H1 (cell line): Measurements from ENCODE around the gene GPSM1. TPM values are rescaled to one million over a fixed set of nuclear protein-coding genes. Genes with fewer than 3 reads are reported as not detected.

Experiments
- CTCF ChIA-PET: fragments of 300-600 bp; sonication (Branson Sonifier 250); formaldehyde crosslinking; loops from one replicate; lab custom pipeline; 2021; ENCODE audit not compliant: partially characterized antibody; lab: Charles Lee
- POLR2A ChIA-PET: fragments of 300-600 bp; sonication (Branson Sonifier 250); formaldehyde crosslinking; loops from one replicate; lab custom pipeline; 2021; ENCODE audit warnings: inconsistent platforms; ENCODE audit not compliant: partially characterized antibody; lab: Charles Lee
- DNase-seq, 2 experiments: peaks; one replicate each; pipeline versions ENCODE4 v3.0.0 to v3.0.0-alpha.2; 2010 to 2022; ENCODE audit warnings: low spot score in 2 of 2, low read depth in 1 of 2, mixed read lengths in 1 of 2
- FAIRE-seq: peaks from 2 replicates; lab custom pipeline; 2011; peaks lifted over from hg19 to GRCh38; lab: Jason Lieb, UNC
- H2AFZ ChIP-seq: 2 replicates; pipeline ENCODE4 v1.8.1; 2012; ENCODE audit warnings: low read length, inconsistent platforms
- H2AK5ac ChIP-seq: 2 replicates; pipeline ENCODE4 v1.6.1; 2013; ENCODE audit warnings: low read depth, low read length
- H2BK120ac ChIP-seq: replicated peaks from 2 replicates; pipeline ENCODE3; 2013; ENCODE audit warnings: low read depth, low read length, inconsistent platforms
- H2BK12ac ChIP-seq: 2 replicates; pipeline ENCODE4 v1.6.1; 2013; ENCODE audit warnings: low read depth, low read length
- H2BK15ac ChIP-seq: 2 replicates; pipeline ENCODE4 v1.6.1; 2013; ENCODE audit warnings: low read length
- H2BK20ac ChIP-seq: 2 replicates; pipeline ENCODE4 v1.6.1; 2013; ENCODE audit warnings: low read length
- H2BK5ac ChIP-seq: 2 replicates; pipeline ENCODE4 v1.6.1; 2013; ENCODE audit warnings: low read depth, low read length
- H3K14ac ChIP-seq: 2 replicates; pipeline ENCODE4 v1.6.1; 2013; ENCODE audit warnings: inconsistent platforms; ENCODE audit not compliant: insufficient read length
- H3K18ac ChIP-seq: 2 replicates; pipeline ENCODE4 v1.6.1; 2013; ENCODE audit warnings: low read length; ENCODE audit errors: extremely low read depth
- H3K23ac ChIP-seq: 2 replicates; pipeline ENCODE4 v1.6.1; 2013; ENCODE audit warnings: inconsistent platforms; ENCODE audit not compliant: insufficient read length
- H3K23me2 ChIP-seq: 2 replicates; pipeline ENCODE4 v1.6.1; 2013; ENCODE audit warnings: low read depth, low read length
- H3K27ac ChIP-seq: 2 replicates; pipeline ENCODE4 v1.6.1; 2011; ENCODE audit warnings: low read depth, low read length, inconsistent platforms
- H3K27me3 ChIP-seq, 4 experiments: replicated peaks in 1 of 4; 1 replicate in 1 of 4; 2 replicates in 3 of 4; pipeline versions ENCODE4 v1.6.1 to v1.8.1; 2011 to 2013; ENCODE audit warnings: low read length in 3 of 4, mild to moderate bottlenecking in 3 of 4, inconsistent platforms in 2 of 4, mixed read lengths in 2 of 4, moderate library complexity in 1 of 4; ENCODE audit not compliant: control insufficient read depth in 3 of 4, insufficient read depth in 3 of 4; ENCODE audit errors: extremely low read depth in 1 of 4
- H3K36me3 ChIP-seq, 4 experiments: 2 replicates each; pipeline versions ENCODE4 v1.6.1 to v1.8.1; 2011 to 2013; ENCODE audit warnings: mild to moderate bottlenecking in 4 of 4, low read length in 3 of 4, moderate library complexity in 2 of 4, control low read depth in 1 of 4, inconsistent platforms in 1 of 4; ENCODE audit not compliant: insufficient read depth in 4 of 4, control insufficient read depth in 2 of 4
- H3K4ac ChIP-seq: replicated peaks from 2 replicates; pipeline ENCODE3; 2013; ENCODE audit warnings: low read length, low read depth, mixed read lengths, inconsistent platforms; ENCODE audit not compliant: insufficient read length
- H3K4me1 ChIP-seq, 4 experiments: replicated peaks in 1 of 4; 1 replicate in 1 of 4; 2 replicates in 3 of 4; pipeline versions ENCODE4 v1.6.1 to v1.8.1; 2011 to 2013; ENCODE audit warnings: low read length in 3 of 4, inconsistent platforms in 2 of 4, mixed read lengths in 1 of 4; ENCODE audit not compliant: insufficient read depth in 4 of 4, control insufficient read depth in 3 of 4
- H3K4me2 ChIP-seq, 2 experiments: 2 replicates each; pipeline versions ENCODE4 v1.6.1 to v1.8.1; 2011 to 2013; ENCODE audit warnings: low read depth in 2 of 2, low read length in 2 of 2, control low read depth in 1 of 2, inconsistent platforms in 1 of 2, mild to moderate bottlenecking in 1 of 2; ENCODE audit not compliant: insufficient read depth in 1 of 2
- H3K4me3 ChIP-seq, 4 experiments: fragments of 200-600, 300-600 bp in 1 of 4; sonication (generic), shearing (Covaris generic), sonication (Bioruptor Twin) in 1 of 4; 2 replicates each; pipeline versions ENCODE4 v1.5.1 to v1.8.1; 2011 to 2016; ENCODE audit warnings: low read length in 4 of 4, low read depth in 3 of 4, control low read depth in 2 of 4, inconsistent platforms in 2 of 4, mild to moderate bottlenecking in 2 of 4, mixed read lengths in 1 of 4, moderate library complexity in 1 of 4; ENCODE audit not compliant: insufficient read depth in 2 of 4; ENCODE audit errors: extremely low read depth in 1 of 4
- H3K56ac ChIP-seq: replicated peaks from 2 replicates; pipeline ENCODE3; 2013; ENCODE audit warnings: low read depth, mild to moderate bottlenecking, mixed read lengths, low read length, inconsistent platforms; ENCODE audit not compliant: insufficient read length
- H3K79me1 ChIP-seq: 2 replicates; pipeline ENCODE4 v1.6.1; 2013; ENCODE audit warnings: low read depth, low read length, control low read depth
- H3K79me2 ChIP-seq, 2 experiments: 2 replicates each; pipeline versions ENCODE4 v1.6.1 to v1.8.1; 2012 to 2013; ENCODE audit warnings: low read length in 2 of 2, mild to moderate bottlenecking in 2 of 2, inconsistent platforms in 1 of 2; ENCODE audit not compliant: insufficient read depth in 2 of 2, control insufficient read depth in 1 of 2
- H3K9ac ChIP-seq, 4 experiments: replicated peaks in 1 of 4; 1 replicate in 1 of 4; 2 replicates in 3 of 4; pipeline versions ENCODE4 v1.6.1 to v1.8.1; 2011 to 2013; ENCODE audit warnings: low read depth in 3 of 4, low read length in 3 of 4, control low read depth in 2 of 4, mild to moderate bottlenecking in 2 of 4, moderate library complexity in 2 of 4, inconsistent platforms in 1 of 4; ENCODE audit errors: extremely low read depth in 1 of 4
- H3K9me3 ChIP-seq, 2 experiments: 2 replicates each; pipeline versions ENCODE4 v1.6.1 to v1.8.1; 2012 to 2013; ENCODE audit warnings: mild to moderate bottlenecking in 2 of 2, moderate library complexity in 2 of 2, control low read depth in 1 of 2, inconsistent platforms in 1 of 2, low read depth in 1 of 2, low read length in 1 of 2, mixed read lengths in 1 of 2; ENCODE audit not compliant: insufficient read depth in 2 of 2
- H4K20me1 ChIP-seq, 2 experiments: replicated peaks in 1 of 2; 2 replicates each; pipeline versions ENCODE3 to v1.8.1; 2011 to 2013; ENCODE audit warnings: inconsistent platforms in 2 of 2, low read length in 2 of 2, mild to moderate bottlenecking in 1 of 2; ENCODE audit not compliant: insufficient read depth in 2 of 2, control insufficient read depth in 1 of 2
- H4K5ac ChIP-seq: 2 replicates; pipeline ENCODE4 v1.6.1; 2013; ENCODE audit warnings: low read length, low read depth, mixed read lengths, inconsistent platforms; ENCODE audit not compliant: insufficient read length
- H4K8ac ChIP-seq: 2 replicates; pipeline ENCODE4 v1.8.0; 2013; ENCODE audit warnings: mild to moderate bottlenecking, moderate library complexity, low read length, inconsistent platforms; ENCODE audit not compliant: insufficient read depth; ENCODE audit errors: extremely low read depth
- H4K91ac ChIP-seq: replicated peaks from 2 replicates; pipeline ENCODE3; 2013; ENCODE audit warnings: low read length, mixed read lengths, inconsistent platforms; ENCODE audit not compliant: insufficient read length
- YY1 ChIP-seq: IDR thresholded peaks from 2 replicates; pipeline ENCODE4 v1.6.1; 2011; ENCODE audit warnings: low read depth, mild to moderate bottlenecking, low read length
- WGBS, 2 experiments: shearing (Covaris generic) in 1 of 2; methylation state at CpG; one replicate each; pipeline versions ENCODE4 v1.1.6 to v1.1.7; 2013 to 2015; ENCODE audit warnings: low lambda C conversion rate in 2 of 2, mixed read lengths in 2 of 2, inconsistent platforms in 1 of 2, low coverage in 1 of 2, missing lambda C conversion rate in 1 of 2; ENCODE audit not compliant: insufficient replicate concordance in 2 of 2, insufficient coverage in 1 of 2, insufficient read length in 1 of 2; ENCODE audit errors: extremely low coverage in 1 of 2, missing lambda C conversion rate in 1 of 2; 5-methylcytosine and 5-hydroxymethylcytosine counted together
- polyA plus RNA-seq, 7 experiments: library from polyadenylated mRNA; depleted of rRNA in 3 of 7; stranded (reverse) in 5 of 7; unstranded in 2 of 7; fragments of >200 nt in 5 of 7; fragments of 200-250 nt in 2 of 7; gene quantifications; 1 replicate in 5 of 7; 2 replicates in 1 of 7; 4 replicates in 1 of 7; pipeline versions ENCODE4 v1.2.1 to v1.2.3, GENCODE V29; 2011 to 2013; ENCODE audit warnings: missing spikeins in 2 of 7, mixed read lengths in 2 of 7
- total RNA-seq: library from RNA; stranded (reverse); fragmentation: NEBNext Ultra II Directional; extraction: Animal tissue kit (Norgen Biotek cat#: 25700); gene quantifications from 2 replicates; pipeline ENCODE4 v1.2.1, GENCODE V29; 2021

Gene GPSM1
- total and polyA plus RNA-seq, 2 of the 8 experiments (the other 6 are each of a cell fraction or from before 2014, with no cell fraction given) = 12.8 to 18.0 TPM

DNA sequence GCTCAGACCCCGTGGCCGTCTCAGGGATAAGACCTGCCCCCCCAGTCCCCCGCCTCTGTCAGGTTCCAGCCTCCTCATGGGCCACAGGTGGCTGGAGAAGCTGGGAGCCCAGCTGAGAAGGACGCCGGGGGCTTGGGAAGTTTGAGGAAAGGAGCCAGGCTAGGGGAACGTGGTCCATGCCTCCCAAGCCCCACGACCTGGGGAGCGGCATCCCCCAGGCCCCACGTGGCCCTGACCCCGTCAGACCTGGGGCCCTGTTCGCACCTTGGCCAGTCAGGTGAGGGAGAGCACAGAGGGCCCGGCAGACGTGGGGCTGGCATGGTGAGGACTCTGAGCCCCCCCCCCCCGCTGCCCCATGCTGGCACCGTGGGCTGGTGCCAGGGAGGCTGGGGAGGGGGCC is 3.7 kb downstream of the GPSM1 start:
- Histone ChIP-seq H3K79me2 (no peaks in the 10 kb centered on the region), H3K9me3 (no peaks in the 10 kb centered on the region), H2BK120ac (no peak overlapping the region), H4K20me1 (peaks cover 0 to 8% of the 10 kb centered on the region in 2 experiments), H3K23ac (no peak overlapping the region), H4K8ac (peak overlapping the region; percentile 69), H3K4ac (no peak overlapping the region), H3K36me3 (no peaks in the 10 kb centered on the region), H3K23me2 (peaks cover 4% of the 10 kb centered on the region; the same call in 1 of the 2 replicates), H3K14ac (no peak overlapping the region), H2BK5ac (no peak overlapping the region), H2BK15ac (no peak overlapping the region), H4K5ac (no peak overlapping the region), H4K91ac (no peak overlapping the region), H3K4me1 (peaks cover 0 to 27% (median 18%) of the 10 kb centered on the region in 4 experiments; a peak in 6 of 7 replicates), H3K4me2 (no peak overlapping the region), H3K27ac (no peak overlapping the region), H3K4me3 (no peak overlapping the region), H3K9ac (no peak overlapping the region), H2AK5ac (no peak overlapping the region), H3K79me1 (0 out of 2 replicates have a peak, but pooled peaks cover 2% of the 10 kb centered on the region), H2BK20ac (no peak overlapping the region), H2AFZ (no peak overlapping the region), H3K27me3 (no peaks in the 10 kb centered on the region), H2BK12ac (no peak overlapping the region), H3K18ac (no peak overlapping the region), H3K56ac (no peak overlapping the region)
- FAIRE-seq (no peak), DNase-seq (no peak)
- WGBS, 2 experiments = 88% methylated on average over 11 of the region's 15 CpGs; no CpG with 5 or more reads in 1 of the 2 experiments
- no peak for TF ChIP-seq YY1
- ChIA-PET CTCF (interaction anchor here (0.8 to 1.2 kb wide), 2 partner anchors 8 to 58 kb away, joined by 3 to 4 read pairs; no protein-coding TSS in a partner anchor), POLR2A (interaction anchor here (0.9 to 2.8 kb wide), 3 partner anchors 11 to 32 kb away, joined by 3 to 7 read pairs (median 4); partner anchors contain the start of gene DNLZ)
